Fibroblast of skin of abdomen (primary cell): Measurements from ENCODE around the gene FBLIM1.

Experiments
- DNase-seq: peaks from one replicate; pipeline ENCODE4 v3.0.0-alpha.2; 2013

Gene FBLIM1

GRCh38 chr1:15748690-15749398 lies 9.8 kb upstream of the FBLIM1 start:
- no peak for DNase-seq

- DNase-seq = no peak
These were observed 8.9 kb upstream of the FBLIM1 start for GRCh38 chr1:15749399-15750291.

DNA sequence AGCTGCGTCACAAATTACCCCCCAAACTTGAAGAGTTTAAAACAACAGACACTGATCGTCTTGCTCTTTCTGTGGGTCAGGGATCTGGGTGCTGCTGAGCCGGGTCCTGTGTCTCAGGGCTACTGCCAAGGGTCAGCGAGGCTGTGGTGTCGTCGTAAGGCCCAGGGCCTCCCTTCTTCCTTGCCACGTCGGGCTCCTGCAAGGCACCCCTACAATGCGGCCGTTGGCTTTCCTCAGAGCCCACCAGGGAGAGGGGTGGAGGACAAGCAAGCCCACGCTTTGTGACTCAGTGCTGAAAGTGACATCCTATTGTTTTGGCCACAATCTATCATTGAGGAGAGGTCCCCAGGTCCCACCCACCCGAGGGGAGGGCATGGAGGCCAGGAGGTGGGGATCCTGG lies 7.7 kb upstream of the FBLIM1 start:
- DNase-seq = no peak

DNA sequence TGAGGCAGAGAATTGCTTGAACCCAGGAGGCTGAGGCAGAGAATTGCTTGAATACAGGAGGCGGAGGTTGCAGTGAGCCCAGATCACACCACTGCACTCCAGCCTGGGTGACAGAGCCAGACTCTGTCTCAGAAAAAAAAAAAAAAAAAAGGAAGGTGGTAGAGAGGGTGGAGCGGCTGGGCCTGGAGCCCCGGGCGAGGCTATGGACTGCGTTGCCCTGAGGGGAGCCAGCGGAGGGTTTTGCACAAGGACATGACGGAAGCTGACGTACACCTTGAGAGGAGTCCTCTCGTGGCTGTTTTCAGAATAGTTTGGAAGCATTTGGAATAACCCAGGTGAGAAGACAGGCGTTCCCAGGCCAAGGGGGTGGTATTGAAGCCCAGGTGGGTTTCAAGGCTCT lies 6.9 kb upstream of the FBLIM1 start:
- DNase-seq = no peak

- DNase-seq = no peak
These were observed 4.8 kb upstream of the FBLIM1 start for GRCh38 chr1:15753776-15754175.

DNA sequence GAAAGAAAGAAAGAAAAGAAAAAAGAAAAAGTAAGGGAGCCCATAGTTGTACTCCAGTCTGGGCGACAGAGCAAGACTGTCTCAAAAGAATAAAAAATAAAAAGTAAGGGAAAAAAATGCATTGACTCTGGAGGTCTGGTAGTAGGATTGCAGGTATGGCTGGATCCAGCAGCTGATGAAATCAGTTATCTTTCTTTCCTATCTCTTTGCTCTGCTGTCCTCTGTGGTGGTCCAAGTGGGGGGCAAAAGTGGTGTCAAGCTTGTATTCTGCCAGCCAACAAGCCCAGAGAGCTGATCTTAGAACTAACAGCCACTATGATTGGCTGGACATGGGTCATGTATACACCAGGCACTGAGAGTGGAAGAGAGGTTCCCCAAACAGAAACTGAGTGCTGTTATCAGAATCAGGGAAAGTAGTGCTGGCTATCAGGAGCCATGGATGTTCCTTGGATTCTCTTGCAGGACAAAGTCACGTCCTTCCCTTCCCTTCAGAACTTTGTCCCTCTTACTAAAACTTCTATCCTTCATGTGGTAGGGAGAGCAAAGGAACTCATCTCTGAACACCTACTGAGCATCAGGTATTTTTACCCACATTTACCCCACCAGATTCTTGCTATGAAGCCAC lies 3.5 kb upstream of the FBLIM1 start:
- DNase-seq = no peak

DNA sequence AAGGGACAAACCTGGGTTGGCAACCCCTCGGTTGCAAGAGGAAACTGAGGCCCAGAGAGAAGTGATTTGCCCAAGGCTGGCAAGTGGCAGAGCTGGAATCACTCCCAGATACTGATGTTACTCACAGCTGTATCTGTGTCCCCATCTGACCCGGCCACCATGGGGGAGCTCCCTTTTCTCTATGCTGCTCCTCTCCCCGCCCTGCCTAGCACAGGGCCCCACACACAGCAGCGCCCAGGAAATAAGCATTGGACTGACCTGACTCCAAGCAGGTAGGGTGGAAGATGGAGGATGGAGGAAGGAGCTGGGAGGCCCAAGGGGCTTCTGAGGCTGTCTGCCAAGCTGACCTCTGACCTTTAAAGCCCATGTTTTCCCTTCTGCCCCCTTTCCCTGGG lies 3.0 kb upstream of the FBLIM1 start:
- DNase-seq = no peak

DNA sequence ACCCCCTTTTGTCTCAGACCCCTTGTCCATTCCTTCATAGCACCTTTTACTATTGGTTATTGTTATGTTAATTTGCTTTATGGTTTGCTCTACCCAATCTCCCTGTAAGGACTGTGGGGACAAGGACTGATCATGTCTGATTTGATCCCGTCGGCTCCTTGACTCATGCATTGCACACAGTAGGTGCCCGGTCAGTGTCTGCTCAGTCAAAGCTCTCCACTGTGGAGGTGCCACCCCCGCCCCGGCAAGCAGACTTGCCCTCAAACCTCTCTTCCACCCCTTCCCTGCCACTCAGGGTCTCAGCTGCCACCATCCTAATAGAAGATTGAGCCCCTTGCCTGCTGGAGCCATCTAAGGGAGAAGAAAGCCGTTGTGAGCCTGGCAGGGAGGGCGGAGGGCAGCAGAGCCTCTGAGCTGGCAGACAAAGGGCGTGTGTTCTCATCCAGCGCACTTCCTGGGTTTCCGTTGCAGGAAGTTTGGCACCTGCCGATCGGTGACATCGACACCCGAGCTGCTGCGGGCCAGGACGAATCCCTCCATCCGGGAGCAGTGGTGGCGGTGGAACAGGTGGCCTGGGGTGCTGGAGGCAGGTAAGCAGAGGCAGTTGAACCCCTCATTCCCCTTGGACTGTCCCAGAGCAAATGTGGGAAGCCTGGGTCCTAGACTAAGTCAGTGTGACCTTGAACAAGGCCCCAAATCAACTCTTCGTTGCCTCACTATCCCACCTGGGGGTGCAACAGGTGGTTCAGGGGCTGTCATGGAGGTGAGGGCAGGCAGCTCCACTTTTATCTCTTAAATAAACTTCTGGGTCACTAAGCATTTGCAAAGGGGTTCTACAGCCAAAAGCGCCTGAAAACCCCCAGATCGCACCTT lies 2.2 kb upstream of the FBLIM1 start:
- DNase-seq = no peak

DNA sequence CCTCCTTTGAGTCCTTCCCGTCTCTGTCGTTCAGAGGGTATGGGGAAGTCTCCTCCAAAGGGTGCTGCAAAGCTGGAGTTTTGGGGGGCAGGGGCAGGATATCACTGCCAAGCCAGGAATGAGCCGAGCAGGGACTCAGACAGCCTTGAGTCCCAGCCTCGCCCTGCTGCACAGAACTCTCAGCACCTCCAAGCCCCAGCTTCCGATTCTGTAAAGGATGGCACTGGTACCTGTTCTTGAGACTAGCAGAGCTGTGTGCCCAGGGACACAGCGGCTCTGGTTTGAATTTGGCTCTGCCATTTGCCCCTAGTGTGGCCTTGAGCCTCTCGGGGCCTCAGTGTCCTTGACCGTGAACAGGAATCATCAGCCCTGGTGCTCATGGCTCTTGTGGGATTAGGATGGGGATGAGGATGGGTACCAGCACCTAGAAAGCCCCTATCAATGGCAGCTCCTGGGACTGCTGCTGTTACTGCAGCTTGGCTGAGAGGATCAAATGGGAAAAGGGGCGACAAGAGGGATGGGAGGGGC lies 1.5 kb upstream of the FBLIM1 start:
- DNase-seq = no peak

- DNase-seq = peak; percentile 48
These were observed 836 bp upstream of the FBLIM1 start for GRCh38 chr1:15757575-15758342.

DNA sequence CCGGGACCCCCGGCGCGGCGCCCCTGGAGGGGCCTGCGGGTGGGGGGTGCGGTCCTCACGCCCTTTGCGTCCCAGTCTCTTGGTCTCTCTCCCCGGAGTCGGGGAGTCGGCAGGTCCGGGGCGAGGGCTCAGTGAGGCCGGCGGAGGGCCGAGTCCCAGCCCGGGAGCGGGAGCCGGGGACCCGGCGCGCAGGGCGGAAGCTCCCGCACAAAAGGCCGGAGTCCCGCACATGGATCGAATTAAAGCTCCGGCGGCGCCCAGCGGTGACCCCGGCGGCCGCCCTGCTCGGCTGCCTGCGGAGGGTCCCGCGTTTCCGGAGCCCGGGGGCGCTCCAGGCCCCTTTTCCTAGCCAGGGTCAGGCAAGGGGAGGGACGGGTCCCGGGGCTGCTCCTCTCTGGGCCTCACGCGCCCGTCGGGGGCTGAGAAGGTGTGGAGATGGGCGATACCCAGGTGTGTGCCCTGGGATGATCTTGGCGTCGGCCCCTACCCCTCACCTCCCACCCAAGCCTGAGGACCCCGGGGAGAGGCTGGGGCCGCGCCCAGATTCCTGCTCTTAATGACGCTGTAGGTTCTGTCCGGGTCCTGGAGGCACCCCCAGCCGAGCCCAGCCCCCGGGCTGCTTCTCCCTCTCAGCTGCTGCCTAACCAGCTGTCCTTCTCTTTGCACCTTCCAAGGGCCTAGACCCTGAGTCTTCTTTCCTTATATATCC lies 512 bp downstream of the FBLIM1 start:
- DNase-seq = peak; percentile 25

GRCh38 chr1:15760520-15761211 lies 2.1 kb downstream of the FBLIM1 start:
- peak; percentile 70 for DNase-seq

GRCh38 chr1:15761366-15762128 lies 3.0 kb downstream of the FBLIM1 start:
- no peak for DNase-seq

DNA sequence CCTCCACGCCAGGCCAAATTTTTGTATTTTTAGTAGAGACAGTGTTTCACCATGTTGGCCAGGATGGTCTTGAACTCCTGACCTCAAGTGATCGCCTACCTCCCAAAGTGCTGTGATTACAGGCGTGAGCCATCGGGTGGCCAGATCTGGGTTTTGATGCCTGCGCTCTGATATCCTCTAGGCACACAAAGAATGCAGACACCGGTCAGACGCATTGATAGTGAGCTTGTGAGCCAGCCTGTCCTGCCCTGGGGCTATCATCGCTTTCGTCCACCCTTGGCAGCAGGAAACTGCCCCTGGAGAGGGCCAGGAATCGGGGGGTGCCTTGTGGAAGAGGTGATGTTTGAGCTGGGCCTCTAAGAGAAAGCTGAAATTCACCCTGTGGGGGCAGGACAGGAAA lies 4.0 kb downstream of the FBLIM1 start:
- DNase-seq = no peak

GRCh38 chr1:15764269-15764764 lies 5.7 kb downstream of the FBLIM1 start:
- no peak for DNase-seq

GRCh38 chr1:15764890-15765289 lies 6.3 kb downstream of the FBLIM1 start:
- DNase-seq = no peak

GRCh38 chr1:15765495-15766194 lies 7.0 kb downstream of the FBLIM1 start:
- DNase-seq = peak; percentile 41

DNA sequence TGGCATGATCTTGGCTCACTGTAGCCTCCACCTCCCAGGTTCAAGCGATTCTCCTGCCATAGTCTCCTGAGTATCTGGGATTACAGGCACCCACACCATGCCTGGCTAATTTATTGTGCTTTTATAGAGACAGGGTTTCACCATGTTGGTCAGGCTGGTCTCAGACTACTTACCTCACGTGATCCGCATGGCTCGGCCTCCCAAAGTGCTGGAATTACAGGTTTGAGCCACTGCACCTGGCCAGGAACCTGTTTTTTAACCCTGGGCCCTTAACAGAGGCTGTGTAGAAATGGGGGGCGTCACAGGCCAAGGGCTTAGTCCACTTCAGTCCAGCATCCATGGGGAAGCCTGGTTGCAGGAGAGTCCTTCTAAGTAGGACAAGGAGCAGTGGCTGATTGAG lies 9.3 kb downstream of the FBLIM1 start:
- DNase-seq = no peak

GRCh38 chr1:15768388-15768787 lies 9.8 kb downstream of the FBLIM1 start:
- DNase-seq = no peak
